Measurements from ENCODE around the gene PITX2. TPM values are rescaled to one million over a fixed set of nuclear protein-coding genes. Genes with fewer than 3 reads are reported as not detected.

Gene PITX2
- total and polyA plus RNA-seq, 10 of the 15 experiments (the other 5 are each of a cell fraction or from before 2014, with no cell fraction given), result not detected

DNA sequence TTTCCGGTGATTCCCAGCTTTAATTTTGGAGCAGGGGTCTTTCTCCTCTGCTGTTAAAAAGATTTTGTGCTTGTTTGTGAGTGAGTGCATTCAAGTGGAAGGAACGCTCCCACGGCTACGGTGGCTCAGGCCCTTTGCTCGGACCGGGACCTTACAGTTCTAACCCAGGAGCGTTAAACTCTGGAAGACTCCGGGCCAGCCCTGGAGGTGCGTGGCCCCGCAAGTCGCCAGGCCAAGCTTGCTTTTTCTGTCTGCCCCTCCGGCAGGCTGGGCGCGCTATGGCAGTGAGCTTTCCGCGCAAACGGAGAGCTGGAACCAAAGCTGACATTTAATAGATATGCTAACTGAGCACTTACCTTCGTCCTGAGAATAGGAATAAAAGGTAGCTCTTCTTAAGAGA, 18.3 kb upstream of the PITX2 start:
- no peak for DNase-seq (ENCODE audit: low read depth, low spot score)
- no peak overlapping the region for H3K27ac ChIP-seq (ENCODE audit: control insufficient read depth, insufficient read depth)
- no peaks in the 10 kb centered on the region for H3K9me3 ChIP-seq (replicated peaks; ENCODE audit: control insufficient read depth, insufficient read depth, low read length)
- H2AFZ ChIP-seq (ENCODE audit: control insufficient read depth, low read depth, low read length), result no peak overlapping the region
- SMC1A ChIA-PET (ENCODE audit: uncharacterized antibody, unreplicated experiment), result no interaction called here
- in situ Hi-C loops (cut with MboI) (loop anchor here (25.0 kb wide), 3 partner anchors 646 to 1396 kb away; no protein-coding TSS in a partner anchor), intact Hi-C loops (cut with micrococcal nuclease; ENCODE audit: unreplicated experiment) (no loop called here)
- no peak for FAIRE-seq
- no peak overlapping the region for H3K4me3 ChIP-seq
- WGBS (ENCODE audit: insufficient coverage, insufficient replicate concordance, low lambda C conversion rate, missing lambda C conversion rate), result 9% methylated on average over 18 of the region's 18 CpGs
- no peaks in the 10 kb centered on the region for H4K20me1 ChIP-seq (ENCODE audit: control insufficient read depth, insufficient read depth)
- H3K9ac ChIP-seq (ENCODE audit: control insufficient read depth, insufficient read depth, low read length), result no peak overlapping the region
- no peak overlapping the region for H3K4me2 ChIP-seq (ENCODE audit: control insufficient read depth, insufficient read depth)
- H3K4me1 ChIP-seq (ENCODE audit: control insufficient read depth, insufficient read depth, low read length), result no peaks in the 10 kb centered on the region
- TF ChIP-seq MYB (IDR thresholded peaks at IDR 0.05; ENCODE audit: borderline replicate concordance, low read depth, low read length) (no peak), CEBPB (IDR thresholded peaks at IDR 0.05; ENCODE audit: borderline replicate concordance in 1 of 2, low read depth in 2 of 2, low read length in 2 of 2) (no peak), BHLHE40 (IDR thresholded peaks at IDR 0.05; ENCODE audit: borderline replicate concordance in 1 of 2, low read depth in 2 of 2, low read length in 1 of 2) (no peak), SMARCA5 (IDR thresholded peaks at IDR 0.05) (no peak), SIN3A (IDR thresholded peaks at IDR 0.05; ENCODE audit: low read depth, low read length) (no peak), BMI1 (IDR thresholded peaks at IDR 0.05; ENCODE audit: borderline replicate concordance) (no peak), EZH2 (IDR thresholded peaks at IDR 0.05; ENCODE audit: borderline replicate concordance, control insufficient read depth, low read depth, low read length) (no peak), NFXL1 (IDR thresholded peaks at IDR 0.05; ENCODE audit: borderline replicate concordance) (no peak), NR2C1 (IDR thresholded peaks at IDR 0.05) (no peak), ZNF274 (IDR thresholded peaks at IDR 0.05; ENCODE audit: insufficient read depth, insufficient read length) (no peak), HDAC6 (IDR thresholded peaks at IDR 0.05; ENCODE audit: unreplicated experiment) (no peak)
- TF ChIP-seq, protein P1, sequence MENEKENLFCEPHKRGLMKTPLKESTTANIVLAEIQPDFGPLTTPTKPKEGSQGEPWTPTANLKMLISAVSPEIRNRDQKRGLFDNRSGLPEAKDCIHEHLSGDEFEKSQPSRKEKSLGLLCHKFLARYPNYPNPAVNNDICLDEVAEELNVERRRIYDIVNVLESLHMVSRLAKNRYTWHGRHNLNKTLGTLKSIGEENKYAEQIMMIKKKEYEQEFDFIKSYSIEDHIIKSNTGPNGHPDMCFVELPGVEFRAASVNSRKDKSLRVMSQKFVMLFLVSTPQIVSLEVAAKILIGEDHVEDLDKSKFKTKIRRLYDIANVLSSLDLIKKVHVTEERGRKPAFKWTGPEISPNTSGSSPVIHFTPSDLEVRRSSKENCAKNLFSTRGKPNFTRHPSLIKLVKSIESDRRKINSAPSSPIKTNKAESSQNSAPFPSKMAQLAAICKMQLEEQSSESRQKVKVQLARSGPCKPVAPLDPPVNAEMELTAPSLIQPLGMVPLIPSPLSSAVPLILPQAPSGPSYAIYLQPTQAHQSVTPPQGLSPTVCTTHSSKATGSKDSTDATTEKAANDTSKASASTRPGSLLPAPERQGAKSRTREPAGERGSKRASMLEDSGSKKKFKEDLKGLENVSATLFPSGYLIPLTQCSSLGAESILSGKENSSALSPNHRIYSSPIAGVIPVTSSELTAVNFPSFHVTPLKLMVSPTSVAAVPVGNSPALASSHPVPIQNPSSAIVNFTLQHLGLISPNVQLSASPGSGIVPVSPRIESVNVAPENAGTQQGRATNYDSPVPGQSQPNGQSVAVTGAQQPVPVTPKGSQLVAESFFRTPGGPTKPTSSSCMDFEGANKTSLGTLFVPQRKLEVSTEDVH (IDR thresholded peaks at IDR 0.05; ENCODE audit: low read depth, partially characterized antibody), result no peak
- TF ChIP-seq, protein P2, sequence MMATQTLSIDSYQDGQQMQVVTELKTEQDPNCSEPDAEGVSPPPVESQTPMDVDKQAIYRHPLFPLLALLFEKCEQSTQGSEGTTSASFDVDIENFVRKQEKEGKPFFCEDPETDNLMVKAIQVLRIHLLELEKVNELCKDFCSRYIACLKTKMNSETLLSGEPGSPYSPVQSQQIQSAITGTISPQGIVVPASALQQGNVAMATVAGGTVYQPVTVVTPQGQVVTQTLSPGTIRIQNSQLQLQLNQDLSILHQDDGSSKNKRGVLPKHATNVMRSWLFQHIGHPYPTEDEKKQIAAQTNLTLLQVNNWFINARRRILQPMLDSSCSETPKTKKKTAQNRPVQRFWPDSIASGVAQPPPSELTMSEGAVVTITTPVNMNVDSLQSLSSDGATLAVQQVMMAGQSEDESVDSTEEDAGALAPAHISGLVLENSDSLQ (IDR thresholded peaks at IDR 0.05), result no peak
- CTCF ChIA-PET, result no interaction called here
- BruUV-seq (replicated peaks), result no TSS peak
- RAD21 ChIA-PET (ENCODE audit: unreplicated experiment), result no interaction called here
- no peak for ATAC-seq
- POLR2A ChIA-PET, result no interaction called here
- H3K36me3 ChIP-seq (ENCODE audit: control insufficient read depth in 2 of 2, insufficient read depth in 2 of 2, low read length in 1 of 2), result no peaks in the 10 kb centered on the region
- H3K27me3 ChIP-seq (replicated peaks in 1 of 2; ENCODE audit: control insufficient read depth in 2 of 2, insufficient read depth in 2 of 2, low read length in 1 of 2), result peaks cover 8 to 27% of the 10 kb centered on the region in 2 experiments; a peak in 3 of 4 replicates
- no peaks in the 10 kb centered on the region for H3K79me2 ChIP-seq (ENCODE audit: control insufficient read depth, insufficient read depth, low read length)
